Activated naive CD4-positive, alpha-beta T cell treated with anti-CD3 and anti-CD28 coated beads, Interleukin-2, amount 50 U/mL, for 24 hours (primary cell): ENCODE data around the gene ACOT7.

ENCODE experiments used
- H3K27ac Mint-ChIP-seq: one replicate; pipeline ENCODE4 v1.8.0; 2021; ENCODE audit warnings: mild to moderate bottlenecking, mixed read lengths
- H3K27me3 Mint-ChIP-seq: one replicate; pipeline ENCODE4 v1.8.0; 2021; ENCODE audit warnings: mixed read lengths
- H3K36me3 Mint-ChIP-seq: one replicate; pipeline ENCODE4 v1.8.0; 2021; ENCODE audit warnings: mixed read lengths
- H3K4me1 Mint-ChIP-seq: one replicate; pipeline ENCODE4 v1.8.0; 2021; ENCODE audit warnings: mixed read lengths
- H3K4me3 Mint-ChIP-seq: one replicate; pipeline ENCODE4 v1.8.0; 2021; ENCODE audit warnings: mild to moderate bottlenecking, mixed read lengths
- H3K9me3 Mint-ChIP-seq: one replicate; pipeline ENCODE4 v1.8.0; 2021; ENCODE audit warnings: mixed read lengths

The ACOT7 gene

GRCh38 chr1:6361124-6361775, 32.3 kb downstream of the ACOT7 start:
- H3K27ac Mint-ChIP-seq, result no peak overlapping the region
- H3K9me3 Mint-ChIP-seq, result no peaks in the 10 kb centered on the region
- H3K4me3 Mint-ChIP-seq, result no peak overlapping the region
- H3K4me1 Mint-ChIP-seq, result peaks cover 70% of the 10 kb centered on the region
- no peaks in the 10 kb centered on the region for H3K36me3 Mint-ChIP-seq
- H3K27me3 Mint-ChIP-seq, result no peaks in the 10 kb centered on the region

DNA sequence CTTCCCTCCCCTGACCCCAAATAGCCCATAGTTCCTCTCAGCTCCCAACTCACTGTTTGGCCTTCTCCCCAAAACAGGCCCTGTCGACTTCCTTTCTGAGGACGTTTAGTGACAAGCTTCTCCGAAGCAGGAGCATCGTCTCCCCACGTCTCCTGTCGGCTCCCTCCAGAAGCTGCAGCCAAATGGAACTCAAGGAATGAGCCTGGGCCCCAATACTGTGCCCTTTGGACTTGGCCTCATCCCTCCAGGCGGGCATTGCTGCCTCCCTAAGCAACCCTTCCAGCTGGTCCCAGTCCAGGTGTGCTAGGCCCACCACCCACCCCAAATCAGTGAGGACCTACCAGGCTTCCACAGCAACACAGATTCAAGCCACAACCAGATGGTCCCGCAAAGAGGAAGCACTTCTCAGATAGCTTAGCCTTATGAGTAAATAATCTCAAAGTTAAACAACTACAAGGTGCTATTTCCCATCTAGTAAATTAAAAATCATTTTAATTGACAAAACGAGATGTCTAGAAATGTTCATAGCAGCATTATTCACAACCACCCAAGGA, 33.0 kb downstream of the ACOT7 start:
- Mint-ChIP-seq H3K9me3 (no peaks in the 10 kb centered on the region), H3K4me3 (no peak overlapping the region), H3K27me3 (no peaks in the 10 kb centered on the region), H3K36me3 (no peaks in the 10 kb centered on the region), H3K4me1 (peaks cover 66% of the 10 kb centered on the region), H3K27ac (peak overlapping the region; percentile 65)

DNA sequence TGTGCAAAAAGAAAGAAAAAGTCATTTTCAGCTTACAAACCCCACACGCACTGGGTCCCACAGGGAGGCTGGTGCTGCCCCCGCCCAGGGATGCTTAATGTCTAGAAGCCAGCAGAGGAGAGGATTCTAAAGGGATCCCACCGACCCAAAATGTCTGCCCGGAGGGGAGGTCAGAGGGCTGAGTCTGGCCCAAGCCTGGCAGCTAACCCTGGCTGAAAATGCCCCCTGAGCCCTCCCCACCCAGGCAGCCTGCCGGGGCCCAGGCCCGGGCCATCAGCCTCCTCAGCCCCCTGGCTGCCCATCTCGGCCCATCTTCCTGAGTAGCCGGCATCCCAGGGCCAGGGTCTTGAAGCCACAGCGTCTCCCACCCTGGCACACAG, 33.5 kb downstream of the ACOT7 start:
- Mint-ChIP-seq H3K36me3 (no peaks in the 10 kb centered on the region), H3K4me3 (peak overlapping the region; percentile 63), H3K4me1 (peaks cover 61% of the 10 kb centered on the region), H3K27ac (peak overlapping the region; percentile 70), H3K9me3 (no peaks in the 10 kb centered on the region), H3K27me3 (no peaks in the 10 kb centered on the region)

DNA sequence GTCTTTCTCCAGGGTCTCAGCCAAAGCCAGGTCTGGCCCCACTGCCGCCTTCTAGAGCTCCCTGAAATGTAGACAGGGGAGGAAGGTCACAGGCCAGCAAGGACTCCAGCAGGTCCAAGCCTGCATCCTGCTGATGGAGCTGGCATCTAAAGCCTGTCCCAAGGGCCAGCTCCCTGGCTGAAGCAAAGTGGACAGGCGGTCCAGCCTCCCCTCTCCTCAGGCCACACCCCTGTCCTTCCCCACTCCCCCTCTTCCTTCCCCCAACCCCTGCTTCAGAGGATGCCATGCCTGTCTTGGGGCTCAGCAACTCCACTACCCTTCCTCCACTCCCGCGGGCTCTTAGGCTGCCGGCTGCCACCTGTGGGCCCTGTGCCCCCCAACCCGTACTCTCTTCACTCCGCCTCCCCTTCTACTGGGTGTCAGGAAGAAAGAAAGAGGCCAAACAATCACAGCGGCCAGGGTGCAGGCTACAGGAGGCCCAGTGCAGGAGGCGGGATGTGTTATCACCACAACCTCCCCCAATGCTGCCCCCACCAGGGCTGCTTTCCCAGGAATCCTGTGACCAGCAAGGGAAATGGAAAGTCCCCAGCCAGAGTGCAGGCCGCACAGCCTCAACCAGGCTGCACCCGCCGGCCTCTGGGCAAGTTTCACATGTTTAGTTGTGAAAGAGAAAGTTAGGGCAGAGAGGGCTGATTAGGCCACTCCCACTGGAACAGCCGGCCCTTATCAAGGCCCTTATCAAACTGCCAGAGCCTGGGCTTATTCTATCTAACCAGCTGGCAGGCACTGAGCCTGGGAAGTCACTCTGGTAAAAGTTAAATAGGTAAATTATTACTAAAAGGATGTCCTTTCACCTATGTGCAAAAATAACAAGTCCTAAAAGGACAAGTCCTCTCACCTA, 34.1 kb downstream of the ACOT7 start:
- peak overlapping the region; percentile 70 for H3K27ac Mint-ChIP-seq
- peaks cover 57% of the 10 kb centered on the region for H3K4me1 Mint-ChIP-seq
- H3K27me3 Mint-ChIP-seq, result no peaks in the 10 kb centered on the region
- H3K4me3 Mint-ChIP-seq, result peak overlapping the region; percentile 63
- no peaks in the 10 kb centered on the region for H3K9me3 Mint-ChIP-seq
- no peaks in the 10 kb centered on the region for H3K36me3 Mint-ChIP-seq

GRCh38 chr1:6358757-6359201, 34.8 kb downstream of the ACOT7 start:
- Mint-ChIP-seq H3K27ac (peak overlapping the region; percentile 46), H3K36me3 (no peaks in the 10 kb centered on the region), H3K9me3 (no peaks in the 10 kb centered on the region), H3K4me1 (peaks cover 52% of the 10 kb centered on the region), H3K27me3 (no peaks in the 10 kb centered on the region), H3K4me3 (peak overlapping the region; percentile 52)

GRCh38 chr1:6358144-6358624, 35.4 kb downstream of the ACOT7 start:
- H3K27ac Mint-ChIP-seq, result no peak overlapping the region
- H3K27me3 Mint-ChIP-seq, result no peaks in the 10 kb centered on the region
- H3K36me3 Mint-ChIP-seq, result no peaks in the 10 kb centered on the region
- no peak overlapping the region for H3K4me3 Mint-ChIP-seq
- H3K9me3 Mint-ChIP-seq, result no peaks in the 10 kb centered on the region
- H3K4me1 Mint-ChIP-seq, result peaks cover 46% of the 10 kb centered on the region

DNA sequence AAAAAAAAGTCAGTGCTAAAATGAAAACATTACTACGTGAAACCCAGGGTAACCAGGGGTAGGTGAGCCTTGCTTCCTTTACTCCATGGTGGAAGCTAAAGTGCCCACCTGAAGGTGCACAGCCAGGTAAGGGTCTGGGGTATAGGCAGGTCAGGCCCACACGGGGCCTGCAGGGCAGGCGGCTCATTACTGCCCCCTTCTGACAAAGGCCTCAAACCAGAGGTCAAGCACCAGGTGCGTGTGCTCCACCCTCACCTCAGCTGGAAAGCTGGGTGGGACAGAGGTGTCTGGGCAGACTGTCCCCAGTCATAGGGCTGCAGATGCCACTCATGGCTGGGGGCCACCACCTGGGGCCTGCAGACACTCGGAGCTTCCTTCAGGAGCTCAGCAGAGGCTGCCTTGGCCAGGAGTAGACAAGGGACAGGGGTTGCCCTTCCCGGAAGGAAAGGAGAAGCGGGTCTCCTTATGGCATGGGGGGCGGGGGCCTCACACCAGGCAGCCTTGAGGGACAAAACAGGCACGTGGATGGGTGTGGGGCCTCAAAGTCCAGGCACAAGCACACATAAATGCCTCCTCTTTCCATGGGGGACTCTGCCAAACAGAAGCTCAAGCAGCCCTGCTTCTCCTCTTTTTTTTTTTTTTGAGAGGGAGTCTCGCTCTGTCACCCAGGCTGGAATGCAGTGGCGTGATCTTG, 36.2 kb downstream of the ACOT7 start:
- H3K27ac Mint-ChIP-seq, result no peak overlapping the region
- H3K4me1 Mint-ChIP-seq, result peaks cover 39% of the 10 kb centered on the region
- H3K36me3 Mint-ChIP-seq, result no peaks in the 10 kb centered on the region
- H3K9me3 Mint-ChIP-seq, result no peaks in the 10 kb centered on the region
- H3K4me3 Mint-ChIP-seq, result no peak overlapping the region
- no peaks in the 10 kb centered on the region for H3K27me3 Mint-ChIP-seq

GRCh38 chr1:6355621-6356020, 37.9 kb downstream of the ACOT7 start:
- Mint-ChIP-seq H3K36me3 (no peaks in the 10 kb centered on the region), H3K9me3 (no peaks in the 10 kb centered on the region), H3K27me3 (no peaks in the 10 kb centered on the region), H3K4me3 (no peak overlapping the region), H3K27ac (no peak overlapping the region), H3K4me1 (peaks cover 31% of the 10 kb centered on the region)

- no peak overlapping the region for H3K27ac Mint-ChIP-seq
- H3K4me3 Mint-ChIP-seq, result no peak overlapping the region
- no peaks in the 10 kb centered on the region for H3K9me3 Mint-ChIP-seq
- H3K36me3 Mint-ChIP-seq, result no peaks in the 10 kb centered on the region
- no peaks in the 10 kb centered on the region for H3K27me3 Mint-ChIP-seq
- H3K4me1 Mint-ChIP-seq, result peaks cover 23% of the 10 kb centered on the region
Measured at GRCh38 chr1:6354659-6355317, 38.8 kb downstream of the ACOT7 start.

GRCh38 chr1:6353955-6354658, 39.5 kb downstream of the ACOT7 start:
- Mint-ChIP-seq H3K36me3 (no peaks in the 10 kb centered on the region), H3K27me3 (no peaks in the 10 kb centered on the region), H3K4me1 (peaks cover 23% of the 10 kb centered on the region), H3K27ac (no peak overlapping the region), H3K9me3 (no peaks in the 10 kb centered on the region), H3K4me3 (no peak overlapping the region)

GRCh38 chr1:6353619-6353954, 40.0 kb downstream of the ACOT7 start:
- no peaks in the 10 kb centered on the region for H3K36me3 Mint-ChIP-seq
- no peaks in the 10 kb centered on the region for H3K9me3 Mint-ChIP-seq
- H3K4me3 Mint-ChIP-seq, result no peak overlapping the region
- H3K4me1 Mint-ChIP-seq, result peaks cover 23% of the 10 kb centered on the region
- H3K27ac Mint-ChIP-seq, result no peak overlapping the region
- H3K27me3 Mint-ChIP-seq, result no peaks in the 10 kb centered on the region

- Mint-ChIP-seq H3K27ac (no peak overlapping the region), H3K9me3 (no peaks in the 10 kb centered on the region), H3K4me3 (no peak overlapping the region), H3K36me3 (no peaks in the 10 kb centered on the region), H3K4me1 (peaks cover 25% of the 10 kb centered on the region), H3K27me3 (no peaks in the 10 kb centered on the region)
Measured at GRCh38 chr1:6352138-6352563, 41.4 kb downstream of the ACOT7 start.

DNA sequence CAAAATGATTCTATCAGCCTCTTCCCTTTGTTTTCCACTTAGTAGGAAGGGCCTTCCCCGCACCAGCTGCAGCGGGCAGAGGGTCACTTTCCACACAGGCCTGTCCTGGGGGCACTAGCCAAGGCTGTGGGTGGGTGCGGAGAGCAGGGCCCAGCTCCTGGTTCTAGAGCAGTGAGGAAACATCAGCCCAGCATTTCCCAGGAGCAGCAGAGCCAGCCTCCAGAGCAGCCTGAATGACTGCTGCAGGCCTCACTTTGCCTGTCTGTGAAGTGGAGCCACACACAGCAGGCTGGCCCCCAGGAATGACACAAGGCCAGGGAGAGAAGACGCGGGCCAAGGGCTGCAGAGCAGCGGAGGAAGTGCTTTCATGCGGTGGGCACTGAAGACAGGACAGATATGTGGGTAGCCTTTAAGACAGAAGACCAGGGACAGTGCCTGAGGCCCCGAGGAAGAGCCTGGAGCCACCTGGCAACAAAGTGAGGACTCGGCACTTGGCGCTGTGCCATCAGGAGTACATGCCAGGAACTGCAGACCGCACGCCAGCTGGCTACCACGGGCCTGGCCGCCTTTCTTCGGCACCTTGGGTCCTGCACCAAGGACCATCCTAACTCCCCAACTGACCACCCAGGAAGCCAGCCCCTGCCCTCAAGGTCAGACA, 42.0 kb downstream of the ACOT7 start:
- Mint-ChIP-seq H3K9me3 (no peaks in the 10 kb centered on the region), H3K36me3 (no peaks in the 10 kb centered on the region), H3K27ac (no peak overlapping the region), H3K4me3 (no peak overlapping the region), H3K27me3 (no peaks in the 10 kb centered on the region), H3K4me1 (peaks cover 21% of the 10 kb centered on the region)

- H3K36me3 Mint-ChIP-seq, result no peaks in the 10 kb centered on the region
- H3K27me3 Mint-ChIP-seq, result no peaks in the 10 kb centered on the region
- peaks cover 21% of the 10 kb centered on the region for H3K4me1 Mint-ChIP-seq
- H3K9me3 Mint-ChIP-seq, result no peaks in the 10 kb centered on the region
- H3K4me3 Mint-ChIP-seq, result no peak overlapping the region
- no peak overlapping the region for H3K27ac Mint-ChIP-seq
Measured at GRCh38 chr1:6350416-6351088, 43.0 kb downstream of the ACOT7 start.
